ENCODE measurements around the gene SLC49A3. TPM values are rescaled to one million over a fixed set of nuclear protein-coding genes. Genes with fewer than 3 reads are reported as not detected.

The SLC49A3 gene
- total RNA-seq, 1 experiment from 2014 or later: 0.20 TPM

- no peak for DNase-seq
- H3K4me3 ChIP-seq (ENCODE audit: low read depth, low read length): no peak overlapping the region
- Mint-ChIP-seq H3K36me3 (ENCODE audit: insufficient read depth, unreplicated experiment) (peaks cover 36% of the 10 kb centered on the region), H3K4me3 (ENCODE audit: unreplicated experiment) (no peak overlapping the region), H3K27ac (ENCODE audit: unreplicated experiment) (no peak overlapping the region), H3K9me3 (ENCODE audit: unreplicated experiment) (no peaks in the 10 kb centered on the region), H3K27me3 (ENCODE audit: insufficient read depth, unreplicated experiment) (no peaks in the 10 kb centered on the region), H3K4me1 (ENCODE audit: low read depth, unreplicated experiment) (peaks cover 5% of the 10 kb centered on the region)
- CTCF ChIA-PET: no interaction called here
- TF ChIP-seq, protein P1, sequence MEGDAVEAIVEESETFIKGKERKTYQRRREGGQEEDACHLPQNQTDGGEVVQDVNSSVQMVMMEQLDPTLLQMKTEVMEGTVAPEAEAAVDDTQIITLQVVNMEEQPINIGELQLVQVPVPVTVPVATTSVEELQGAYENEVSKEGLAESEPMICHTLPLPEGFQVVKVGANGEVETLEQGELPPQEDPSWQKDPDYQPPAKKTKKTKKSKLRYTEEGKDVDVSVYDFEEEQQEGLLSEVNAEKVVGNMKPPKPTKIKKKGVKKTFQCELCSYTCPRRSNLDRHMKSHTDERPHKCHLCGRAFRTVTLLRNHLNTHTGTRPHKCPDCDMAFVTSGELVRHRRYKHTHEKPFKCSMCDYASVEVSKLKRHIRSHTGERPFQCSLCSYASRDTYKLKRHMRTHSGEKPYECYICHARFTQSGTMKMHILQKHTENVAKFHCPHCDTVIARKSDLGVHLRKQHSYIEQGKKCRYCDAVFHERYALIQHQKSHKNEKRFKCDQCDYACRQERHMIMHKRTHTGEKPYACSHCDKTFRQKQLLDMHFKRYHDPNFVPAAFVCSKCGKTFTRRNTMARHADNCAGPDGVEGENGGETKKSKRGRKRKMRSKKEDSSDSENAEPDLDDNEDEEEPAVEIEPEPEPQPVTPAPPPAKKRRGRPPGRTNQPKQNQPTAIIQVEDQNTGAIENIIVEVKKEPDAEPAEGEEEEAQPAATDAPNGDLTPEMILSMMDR (IDR thresholded peaks at IDR 0.05; ENCODE audit: insufficient read depth in 1 of 2, low read depth in 1 of 2, low read length in 1 of 2, severe bottlenecking in 1 of 2, unreplicated experiment in 1 of 2): no peak
- peaks cover 7% of the 10 kb centered on the region; the same call in 1 of the 2 replicates for H3K4me1 ChIP-seq
- peaks cover 2% of the 10 kb centered on the region; the same call in 1 of the 2 replicates for H3K36me3 ChIP-seq (ENCODE audit: control insufficient read depth, insufficient read depth, low read length)
- BruUV-seq (replicated peaks): no TSS peak
- no peaks in the 10 kb centered on the region for H3K9me3 ChIP-seq
- no peaks in the 10 kb centered on the region for H3K27me3 ChIP-seq (replicated peaks; ENCODE audit: control insufficient read depth, insufficient read depth, low read length)
- POLR2A ChIA-PET: no interaction called here
- intact Hi-C loops (cut with micrococcal nuclease; ENCODE audit: unreplicated experiment): no loop called here
Observed at GRCh38 chr4:676871-677235, 12.1 kb downstream of the SLC49A3 start.

- peaks cover 5% of the 10 kb centered on the region for H3K4me1 Mint-ChIP-seq (ENCODE audit: low read depth, unreplicated experiment)
- CTCF ChIA-PET: no interaction called here
- no peaks in the 10 kb centered on the region for H3K9me3 ChIP-seq
- BruUV-seq (replicated peaks): no TSS peak
- H3K36me3 ChIP-seq (ENCODE audit: control insufficient read depth, insufficient read depth, low read length): peaks cover 2% of the 10 kb centered on the region; the same call in 1 of the 2 replicates
- H3K27ac Mint-ChIP-seq (ENCODE audit: unreplicated experiment): no peak overlapping the region
- TF ChIP-seq, protein P1 (IDR thresholded peaks at IDR 0.05; ENCODE audit: insufficient read depth in 1 of 2, low read depth in 1 of 2, low read length in 1 of 2, severe bottlenecking in 1 of 2, unreplicated experiment in 1 of 2): no peak
- no peaks in the 10 kb centered on the region for H3K27me3 ChIP-seq (replicated peaks; ENCODE audit: control insufficient read depth, insufficient read depth, low read length)
- H3K27me3 Mint-ChIP-seq (ENCODE audit: insufficient read depth, unreplicated experiment): no peaks in the 10 kb centered on the region
- H3K4me3 ChIP-seq (ENCODE audit: low read depth, low read length): no peak overlapping the region
- POLR2A ChIA-PET: no interaction called here
- intact Hi-C loops (cut with micrococcal nuclease; ENCODE audit: unreplicated experiment): no loop called here
- peaks cover 42% of the 10 kb centered on the region for H3K36me3 Mint-ChIP-seq (ENCODE audit: insufficient read depth, unreplicated experiment)
- peaks cover 7% of the 10 kb centered on the region; the same call in 1 of the 2 replicates for H3K4me1 ChIP-seq
- no peak for DNase-seq
- no peak overlapping the region for H3K4me3 Mint-ChIP-seq (ENCODE audit: unreplicated experiment)
- H3K9me3 Mint-ChIP-seq (ENCODE audit: unreplicated experiment): no peaks in the 10 kb centered on the region
Observed at GRCh38 chr4:675980-676870, 12.7 kb downstream of the SLC49A3 start.

DNA sequence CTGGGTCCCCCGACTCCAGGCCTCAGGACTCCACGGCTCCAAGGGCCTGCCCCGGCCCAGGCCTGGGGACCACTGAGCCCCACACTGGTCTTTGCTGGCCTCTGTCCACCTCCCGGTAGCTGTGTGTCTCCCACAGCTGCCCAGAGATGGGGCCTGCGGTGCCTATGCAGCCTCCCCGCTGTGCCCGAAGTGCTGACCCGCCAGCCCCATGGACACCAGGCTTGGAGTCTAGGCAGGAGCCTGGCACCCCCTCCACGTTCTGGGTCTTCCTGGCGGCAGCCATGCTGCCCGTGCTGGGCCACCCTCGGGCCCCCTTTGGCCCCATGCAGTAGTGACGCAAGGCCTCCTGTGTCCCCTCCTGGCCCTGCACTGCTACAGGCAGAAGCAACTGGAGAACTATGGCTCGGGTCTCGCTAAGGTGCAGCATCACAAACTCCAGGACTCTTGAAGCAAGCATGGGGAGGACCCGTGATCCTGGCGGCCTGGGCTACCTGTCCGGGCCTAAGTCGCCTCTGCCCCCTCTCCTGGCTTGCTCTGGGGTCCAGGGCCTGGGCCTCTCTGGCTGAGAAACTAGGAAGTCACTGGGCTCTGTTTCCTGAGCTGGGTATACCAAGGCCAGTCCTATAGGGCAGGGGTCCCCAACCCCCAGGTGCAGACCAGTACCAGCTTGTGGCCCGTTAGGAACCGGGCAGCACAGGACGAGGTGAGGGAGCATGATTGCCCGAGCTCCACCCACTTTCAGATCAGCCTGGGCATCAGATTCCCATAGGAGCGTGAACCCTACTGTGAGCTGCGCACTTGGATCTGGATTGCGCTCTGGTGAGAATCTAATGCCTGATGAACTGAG lies 13.7 kb downstream of the SLC49A3 start:
- H3K4me3 ChIP-seq (ENCODE audit: low read depth, low read length): peak overlapping the region; percentile 96
- Mint-ChIP-seq H3K27ac (ENCODE audit: unreplicated experiment) (peak overlapping the region; percentile 85), H3K27me3 (ENCODE audit: insufficient read depth, unreplicated experiment) (no peaks in the 10 kb centered on the region), H3K36me3 (ENCODE audit: insufficient read depth, unreplicated experiment) (peaks cover 46% of the 10 kb centered on the region), H3K4me3 (ENCODE audit: unreplicated experiment) (peak overlapping the region; percentile 80), H3K9me3 (ENCODE audit: unreplicated experiment) (no peaks in the 10 kb centered on the region), H3K4me1 (ENCODE audit: low read depth, unreplicated experiment) (peaks cover 5% of the 10 kb centered on the region)
- H3K4me1 ChIP-seq: peaks cover 4% of the 10 kb centered on the region; the same call in 1 of the 2 replicates
- no TSS peak for BruUV-seq (replicated peaks)
- POLR2A ChIA-PET: no interaction called here
- H3K36me3 ChIP-seq (ENCODE audit: control insufficient read depth, insufficient read depth, low read length): peaks cover 2% of the 10 kb centered on the region; the same call in 1 of the 2 replicates
- no peaks in the 10 kb centered on the region for H3K9me3 ChIP-seq
- intact Hi-C loops (cut with micrococcal nuclease; ENCODE audit: unreplicated experiment): no loop called here
- no peak for DNase-seq
- CTCF ChIA-PET: no interaction called here
- H3K27me3 ChIP-seq (replicated peaks; ENCODE audit: control insufficient read depth, insufficient read depth, low read length): no peaks in the 10 kb centered on the region
- TF ChIP-seq, protein P1 (IDR thresholded peaks at IDR 0.05; ENCODE audit: insufficient read depth in 1 of 2, low read depth in 1 of 2, low read length in 1 of 2, severe bottlenecking in 1 of 2, unreplicated experiment in 1 of 2): no peak
